ENCODE results near the gene ZMYM4.

ZMYM4 gene

GRCh38 chr1:35426097-35426586 is 157.6 kb downstream of the ZMYM4 start:
- DNase-seq: no peak

GRCh38 chr1:35428360-35428759 is 159.9 kb downstream of the ZMYM4 start:
- DNase-seq: no peak

GRCh38 chr1:35430762-35431161 is 162.3 kb downstream of the ZMYM4 start:
- no peak for DNase-seq

DNA sequence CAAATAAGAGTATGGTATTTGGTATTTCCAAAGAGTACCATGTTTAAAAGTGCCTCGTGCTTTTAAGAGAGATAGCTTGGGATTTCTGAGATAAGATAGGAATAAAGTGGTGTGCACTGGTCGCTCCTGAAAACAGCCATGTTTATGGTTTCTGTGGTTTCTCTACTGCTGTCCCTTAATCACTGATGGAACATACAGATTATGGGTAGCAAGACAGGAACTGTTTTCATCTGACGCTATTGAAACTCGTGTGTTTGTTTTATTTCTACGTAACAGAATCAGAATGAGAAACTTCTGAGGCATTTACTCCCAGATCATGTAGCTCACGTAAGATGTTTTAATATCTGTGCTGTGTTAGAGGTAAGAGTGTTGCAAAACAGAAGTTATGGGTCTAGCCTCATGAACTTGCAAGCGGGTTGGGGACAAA is 162.7 kb downstream of the ZMYM4 start:
- no peak for DNase-seq

DNA sequence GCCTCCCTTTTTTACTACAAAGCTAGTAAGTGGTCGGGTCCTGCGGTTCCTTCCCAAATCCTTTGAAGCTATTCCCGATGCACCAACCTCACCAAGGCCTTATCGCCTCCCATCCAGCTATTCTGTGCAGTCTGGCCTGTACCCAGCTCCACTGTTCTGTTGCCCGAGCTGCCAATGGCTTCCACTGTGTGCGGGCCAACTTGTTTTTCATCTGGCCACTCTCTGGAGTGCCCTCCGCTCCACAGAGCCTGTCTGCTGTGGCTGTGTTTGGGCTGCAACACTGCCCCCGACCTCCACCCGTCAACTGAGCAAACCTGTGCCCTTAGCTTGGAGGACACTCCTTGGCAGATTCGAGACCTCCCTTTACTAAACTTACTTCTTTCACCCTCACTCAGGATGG is 163.7 kb downstream of the ZMYM4 start:
- no peak for DNase-seq

DNA sequence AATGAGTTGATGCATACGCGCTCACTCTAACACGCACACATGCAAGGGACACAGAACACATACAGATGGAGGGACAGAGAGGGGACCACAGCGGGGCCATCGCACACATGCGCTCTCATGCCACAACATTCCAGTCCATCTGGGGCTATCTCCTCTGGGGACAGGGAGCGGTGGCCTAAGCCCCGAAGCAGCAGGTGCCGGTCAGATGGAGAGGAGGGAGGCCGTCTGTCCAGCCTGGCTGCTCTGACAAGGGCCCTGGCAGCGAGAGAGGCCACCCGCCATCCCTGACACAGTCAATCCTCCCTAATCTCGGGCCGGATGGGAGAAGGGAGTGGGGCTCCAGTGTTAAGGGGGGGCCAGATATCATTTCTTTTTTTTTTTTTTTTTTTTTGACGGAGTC is 165.2 kb downstream of the ZMYM4 start:
- DNase-seq: no peak

- no peak for DNase-seq
Measured at GRCh38 chr1:35434703-35435102, 166.2 kb downstream of the ZMYM4 start.

- DNase-seq: no peak
Measured at GRCh38 chr1:35436078-35436477, 167.6 kb downstream of the ZMYM4 start.

GRCh38 chr1:35437200-35437599 is 168.7 kb downstream of the ZMYM4 start:
- no peak for DNase-seq

GRCh38 chr1:35439626-35440025 is 171.1 kb downstream of the ZMYM4 start:
- DNase-seq: no peak

- DNase-seq: no peak
Measured at GRCh38 chr1:35441926-35442579, 173.5 kb downstream of the ZMYM4 start.

GRCh38 chr1:35442734-35443133 is 174.2 kb downstream of the ZMYM4 start:
- no peak for DNase-seq

DNA sequence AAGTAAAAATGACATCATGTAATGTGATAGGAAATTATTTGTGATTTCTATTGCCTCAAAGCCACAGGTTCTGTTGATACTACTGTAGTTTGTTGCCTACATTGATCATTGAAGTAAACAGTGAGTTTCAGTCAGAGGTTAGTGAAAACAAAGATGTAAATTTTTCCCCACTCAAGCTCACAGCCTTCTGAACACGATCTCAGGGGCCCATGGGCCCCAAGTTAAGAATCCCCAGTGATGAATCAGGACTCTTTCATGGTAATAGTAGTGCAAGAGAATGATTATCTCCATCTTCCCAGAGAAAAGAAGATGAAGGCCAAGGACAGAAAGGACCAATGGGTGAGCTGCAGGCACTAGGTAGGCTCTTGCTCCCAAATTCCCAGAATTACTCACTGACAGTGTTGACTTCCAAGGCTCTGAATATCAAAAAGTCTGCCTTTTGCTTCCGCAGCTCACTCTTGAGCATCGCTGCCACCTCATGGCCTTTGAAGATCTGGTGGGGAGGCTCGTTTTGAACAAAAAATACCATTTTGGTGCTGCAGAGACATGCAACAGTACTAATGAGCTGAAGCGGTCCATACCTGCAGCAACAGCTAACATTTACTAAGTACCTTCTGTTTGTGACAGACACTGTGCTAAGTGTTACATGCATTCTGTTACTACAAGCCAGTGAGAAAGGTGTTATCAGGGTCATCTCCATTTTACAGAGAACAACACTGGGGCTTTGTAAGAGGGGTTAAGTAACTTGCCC is 175.4 kb downstream of the ZMYM4 start:
- DNase-seq: no peak

DNA sequence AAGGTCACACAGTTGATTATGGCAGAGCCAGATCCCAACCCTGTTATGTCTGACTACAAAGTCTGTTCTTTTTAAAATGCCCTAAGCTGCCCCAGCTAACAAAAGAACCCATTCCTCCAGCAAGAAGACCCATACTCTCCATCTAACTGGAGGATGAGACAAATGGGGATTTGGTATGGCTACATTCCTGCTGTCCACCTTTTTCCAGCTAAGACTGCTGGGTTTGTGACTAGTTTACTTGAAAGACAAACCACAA is 175.9 kb downstream of the ZMYM4 start:
- no peak for DNase-seq

GRCh38 chr1:35447278-35447677 is 178.8 kb downstream of the ZMYM4 start:
- DNase-seq: no peak

- no peak for DNase-seq
Measured at GRCh38 chr1:35448344-35448801, 179.9 kb downstream of the ZMYM4 start.

DNA sequence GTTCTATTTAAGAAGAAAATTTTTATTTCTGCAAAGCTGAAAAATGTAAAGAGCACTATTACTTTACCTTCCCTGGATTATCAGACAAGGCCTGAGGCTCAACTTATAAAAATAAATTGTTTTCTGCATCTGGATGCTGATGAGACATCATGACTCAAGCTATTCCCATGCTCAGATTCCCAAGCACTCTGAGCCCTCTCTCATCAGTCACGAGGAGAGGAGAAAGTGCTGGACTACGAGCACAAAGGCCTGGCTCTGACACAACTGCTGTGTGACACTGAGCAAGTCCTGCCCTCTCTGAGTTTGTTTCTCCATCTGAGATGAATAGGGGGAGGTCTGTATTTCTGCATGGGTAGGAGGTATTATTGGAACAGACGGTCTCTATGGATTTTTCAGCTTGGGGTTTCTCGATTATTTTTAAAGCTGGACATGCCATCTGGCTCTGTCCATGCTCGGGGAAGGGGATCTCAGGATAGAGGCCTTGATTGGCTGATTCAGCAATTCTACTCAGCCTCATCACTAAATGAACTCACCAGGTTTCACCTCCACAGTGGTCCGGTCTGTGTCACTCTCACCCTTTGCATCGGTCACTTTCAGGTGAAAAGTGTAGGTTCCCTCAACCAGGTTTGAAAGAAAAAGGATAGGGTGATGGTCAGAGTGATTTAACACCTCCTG is 181.0 kb downstream of the ZMYM4 start:
- no peak for DNase-seq

DNA sequence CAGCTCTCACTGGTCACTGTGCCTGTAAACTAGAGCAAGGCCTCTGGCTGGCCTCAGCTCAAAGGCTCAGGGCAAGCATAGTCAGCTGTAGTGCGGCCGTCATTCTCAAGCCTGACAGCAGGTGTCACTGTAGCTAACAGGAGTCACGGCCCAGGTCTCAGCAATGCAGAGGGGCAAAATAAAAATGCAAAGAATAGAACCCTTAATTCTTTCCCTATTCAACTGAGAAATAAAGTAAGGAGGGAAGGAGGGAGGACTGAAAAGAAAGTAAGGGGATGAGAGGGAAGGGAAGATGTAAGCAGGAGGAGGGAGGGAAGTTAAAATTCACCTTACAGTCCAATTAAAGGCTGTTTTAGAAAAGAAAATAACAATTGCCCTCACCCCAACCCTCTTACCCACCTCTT is 182.6 kb downstream of the ZMYM4 start:
- peak; percentile 68 for DNase-seq

DNA sequence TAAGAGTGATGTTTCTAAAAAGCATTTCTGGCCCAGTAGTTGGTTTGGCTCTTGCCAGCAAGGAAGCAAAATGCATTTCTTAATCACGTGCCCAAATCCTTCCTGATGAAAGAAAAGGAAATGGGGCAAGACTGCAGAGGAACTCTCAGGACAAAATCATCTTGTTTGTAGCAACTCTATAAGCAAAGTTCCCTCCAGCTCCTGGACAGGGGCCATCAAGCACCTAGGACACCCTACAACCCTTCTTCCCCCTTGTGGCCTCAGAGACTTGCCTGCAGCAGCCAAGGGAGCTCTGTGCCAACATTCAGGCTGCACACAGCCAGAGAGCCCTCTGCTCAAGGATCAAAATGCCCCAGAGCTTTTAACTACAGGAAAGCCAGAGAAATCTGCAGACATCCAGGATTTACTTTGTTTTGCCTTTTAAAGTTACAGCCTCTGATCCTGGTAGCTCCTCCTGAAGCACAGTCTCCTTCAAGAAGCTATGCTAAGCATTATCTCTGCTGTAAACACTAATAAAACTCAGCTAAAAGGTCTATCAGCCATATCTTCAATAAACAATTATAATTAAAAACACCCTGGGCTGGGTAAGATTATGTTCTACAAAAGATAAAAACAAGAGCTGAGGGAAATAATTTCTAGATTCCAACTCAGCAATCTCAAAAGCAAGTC is 183.7 kb downstream of the ZMYM4 start:
- DNase-seq: no peak

GRCh38 chr1:35453031-35453430 is 184.5 kb downstream of the ZMYM4 start:
- no peak for DNase-seq

- no peak for DNase-seq
Measured at GRCh38 chr1:35454176-35454575, 185.7 kb downstream of the ZMYM4 start.

DNA sequence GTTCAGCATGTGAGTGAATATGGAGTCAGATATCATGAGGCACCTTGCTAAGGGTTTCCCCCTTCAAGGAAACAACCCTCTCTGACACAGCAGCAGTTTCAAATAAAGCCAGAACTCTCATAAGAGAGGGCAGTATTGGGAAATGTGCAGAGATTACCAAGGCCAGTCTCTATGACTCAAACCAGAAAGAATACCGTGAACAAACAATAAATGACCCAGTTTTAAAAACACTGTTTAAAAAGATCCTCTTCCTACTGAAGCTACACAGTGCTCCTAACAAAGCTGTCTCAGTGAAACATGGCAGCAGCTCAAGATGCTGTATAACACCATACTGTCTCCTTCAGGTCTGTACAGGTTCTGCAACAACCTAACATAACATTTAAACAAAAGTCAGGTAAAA is 186.1 kb downstream of the ZMYM4 start:
- DNase-seq: no peak

DNA sequence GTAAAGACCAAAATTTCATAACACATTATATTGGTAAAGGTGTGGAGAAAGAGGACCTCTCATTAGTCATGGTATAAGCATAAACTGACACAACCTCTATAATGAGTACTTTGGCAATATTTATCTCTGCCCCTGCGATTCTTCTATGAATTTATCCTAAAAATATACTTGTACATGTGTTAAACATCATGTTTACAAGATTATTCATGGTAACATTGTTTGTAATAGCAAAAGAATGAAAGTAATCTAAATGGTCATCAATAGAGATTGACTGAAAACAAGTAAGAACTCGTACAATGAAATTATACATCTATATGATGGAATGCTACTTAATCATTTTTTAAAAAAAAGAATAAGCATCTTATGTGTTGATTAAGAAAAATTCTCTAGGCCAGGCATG is 192.3 kb downstream of the ZMYM4 start:
- no peak for DNase-seq
